Uterus (tissue), 4 donors: ENCODE results near the gene ZDHHC14. TPM values are rescaled to one million over a fixed set of nuclear protein-coding genes. Genes with fewer than 3 reads are reported as not detected.

Source experiments
- DNase-seq, 2 donors: peaks; one replicate each; pipeline ENCODE4 v3.0.0-alpha.2; 2019 to 2020
- H3K27ac ChIP-seq, 2 donors: fragments of 200-600 bp; sonication (generic); 1 replicate in 1 of 2; 2 replicates in 1 of 2; pipeline ENCODE4 v1.5.1; 2016 to 2018
- H3K27me3 ChIP-seq, 2 donors: fragments of 200-600 bp; sonication (generic); one replicate each; pipeline ENCODE4 v1.5.1; 2018 to 2019; ENCODE audit warnings: control low read depth in 1 of 2
- H3K36me3 ChIP-seq, 2 donors: fragments of 200-600 bp; sonication (generic); one replicate each; pipeline ENCODE4 v1.5.1; 2019; ENCODE audit warnings: control low read depth in 1 of 2
- H3K4me1 ChIP-seq, 2 donors: fragments of 200-600 bp; sonication (generic); one replicate each; pipeline ENCODE4 v1.5.1; 2018 to 2019; ENCODE audit warnings: control low read depth in 1 of 2
- H3K4me3 ChIP-seq, 2 donors: fragments of 200-600 bp; sonication (generic); 1 replicate in 1 of 2; 2 replicates in 1 of 2; pipeline ENCODE4 v1.5.1; 2018 to 2019; ENCODE audit warnings: mild to moderate bottlenecking in 1 of 2
- H3K9me3 ChIP-seq, 2 donors: fragments of 200-600 bp; sonication (generic); one replicate each; pipeline ENCODE4 v1.5.1; 2019; ENCODE audit warnings: control low read depth in 1 of 2
- POLR2A ChIP-seq, 2 donors: fragments of 450-650 bp; IDR thresholded peaks; one replicate each; pipeline ENCODE4 v1.6.1; 2016; ENCODE audit warnings: antibody characterized with exemption in 2 of 2, mild to moderate bottlenecking in 1 of 2, moderate library complexity in 1 of 2
- intact Hi-C: fragments of 100-400 bp; cut with DNase I; formaldehyde crosslinking; loops from one replicate; pipeline ENCODE4 v1.15.1; 2023; ENCODE audit warnings: low total_unique reads
- total RNA-seq, 4 donors: library from RNA; depleted of rRNA in 3 of 4; stranded (reverse); fragments of >200 nt in 3 of 4; gene quantifications; one replicate each; pipeline versions ENCODE4 v1.1.0 to v1.2.4, GENCODE V29; 2014 to 2023
- TF ChIP-seq, protein P1 (sequence below), 4 experiments: fragments of 200-600 bp in 2 of 4; fragments of 450-650 bp in 2 of 4; sonication (generic) in 2 of 4; IDR thresholded peaks; one replicate each; pipeline ENCODE4 v1.5.1; 2016 to 2019; ENCODE audit warnings: antibody characterized with exemption in 4 of 4, mild to moderate bottlenecking in 2 of 4, moderate library complexity in 1 of 4
- donor health status: DM: yes; HTN: yes; CAD: no.

ZDHHC14 gene
- total RNA-seq, 4 donors from 2014 or later: 5.6 to 28.3 (median 12.9) TPM

- Histone ChIP-seq H3K36me3 (no peaks in the 10 kb centered on the region), H3K4me3 (no peak overlapping the region), H3K4me1 (no peaks in the 10 kb centered on the region), H3K9me3 (no peaks in the 10 kb centered on the region), H3K27ac (no peak overlapping the region), H3K27me3 (no peaks in the 10 kb centered on the region)
- intact Hi-C loops: no loop called here
- TF ChIP-seq POLR2A (IDR thresholded peaks at IDR 0.05): no peak
- TF ChIP-seq, protein P1, sequence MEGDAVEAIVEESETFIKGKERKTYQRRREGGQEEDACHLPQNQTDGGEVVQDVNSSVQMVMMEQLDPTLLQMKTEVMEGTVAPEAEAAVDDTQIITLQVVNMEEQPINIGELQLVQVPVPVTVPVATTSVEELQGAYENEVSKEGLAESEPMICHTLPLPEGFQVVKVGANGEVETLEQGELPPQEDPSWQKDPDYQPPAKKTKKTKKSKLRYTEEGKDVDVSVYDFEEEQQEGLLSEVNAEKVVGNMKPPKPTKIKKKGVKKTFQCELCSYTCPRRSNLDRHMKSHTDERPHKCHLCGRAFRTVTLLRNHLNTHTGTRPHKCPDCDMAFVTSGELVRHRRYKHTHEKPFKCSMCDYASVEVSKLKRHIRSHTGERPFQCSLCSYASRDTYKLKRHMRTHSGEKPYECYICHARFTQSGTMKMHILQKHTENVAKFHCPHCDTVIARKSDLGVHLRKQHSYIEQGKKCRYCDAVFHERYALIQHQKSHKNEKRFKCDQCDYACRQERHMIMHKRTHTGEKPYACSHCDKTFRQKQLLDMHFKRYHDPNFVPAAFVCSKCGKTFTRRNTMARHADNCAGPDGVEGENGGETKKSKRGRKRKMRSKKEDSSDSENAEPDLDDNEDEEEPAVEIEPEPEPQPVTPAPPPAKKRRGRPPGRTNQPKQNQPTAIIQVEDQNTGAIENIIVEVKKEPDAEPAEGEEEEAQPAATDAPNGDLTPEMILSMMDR (IDR thresholded peaks at IDR 0.05): no peak
- no peak for DNase-seq
These were observed 300.2 kb downstream of the ZDHHC14 start for GRCh38 chr6:157681041-157681650.

DNA sequence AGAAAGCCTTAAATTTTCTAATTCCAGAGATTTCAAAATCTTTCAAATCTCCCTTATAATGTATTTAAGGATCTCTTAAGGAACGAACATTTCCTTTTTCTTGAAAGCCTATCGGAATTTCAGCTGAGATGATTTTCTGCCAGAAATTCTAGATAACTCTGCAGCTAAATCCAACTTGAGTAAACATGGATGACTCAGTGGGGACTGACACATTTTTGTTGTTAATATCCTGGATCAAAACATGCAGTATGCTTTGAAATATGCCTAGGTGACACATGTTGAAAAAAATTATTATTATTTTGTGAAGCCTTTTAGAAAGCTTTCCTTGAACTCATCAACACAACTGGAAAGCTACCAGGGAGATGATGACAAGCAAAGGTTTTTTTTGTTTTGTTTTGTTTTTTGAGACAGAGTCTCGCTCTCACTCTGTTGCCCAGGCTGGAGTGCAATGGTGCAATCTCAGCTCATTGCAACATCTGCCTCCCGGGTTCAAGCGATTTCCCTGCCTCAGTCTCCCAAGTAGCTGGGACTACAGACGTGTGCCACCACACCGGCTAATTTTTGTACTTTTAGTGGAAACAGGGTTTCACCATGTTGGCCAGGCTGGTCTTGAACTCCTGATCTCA is 302.0 kb downstream of the ZDHHC14 start:
- Histone ChIP-seq H3K9me3 (no peaks in the 10 kb centered on the region), H3K4me1 (no peaks in the 10 kb centered on the region), H3K27me3 (no peaks in the 10 kb centered on the region), H3K27ac (peak overlapping the region; percentile 68 to 71), H3K4me3 (no peak overlapping the region), H3K36me3 (no peaks in the 10 kb centered on the region)
- DNase-seq: peak; percentile 45 to 49
- intact Hi-C loops: no loop called here
- TF ChIP-seq, protein P1 (IDR thresholded peaks at IDR 0.05): no peak

DNA sequence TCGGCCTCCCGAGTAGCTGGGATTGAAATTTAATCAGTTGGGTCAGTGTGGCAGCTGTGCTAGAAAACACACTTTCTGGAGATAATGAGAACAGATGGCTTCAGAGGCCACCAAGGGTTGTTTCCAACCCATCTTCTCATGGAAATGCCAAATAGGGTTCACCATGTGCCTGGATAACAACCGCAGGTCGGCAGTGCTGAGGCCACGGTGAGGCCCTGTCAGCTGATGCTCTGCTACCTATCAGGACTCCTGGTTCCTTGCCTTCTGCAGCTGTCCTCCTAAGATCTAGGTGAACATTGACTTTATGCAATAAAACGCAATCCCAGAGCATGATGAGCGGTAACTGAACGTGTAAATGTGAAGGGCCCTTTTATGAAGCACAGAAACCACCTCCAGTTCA is 302.7 kb downstream of the ZDHHC14 start:
- no peaks in the 10 kb centered on the region for H3K27me3 ChIP-seq
- DNase-seq: no peak
- TF ChIP-seq, protein P1 (IDR thresholded peaks at IDR 0.05): no peak
- no peak for TF ChIP-seq POLR2A (IDR thresholded peaks at IDR 0.05)
- intact Hi-C loops: no loop called here
- H3K36me3 ChIP-seq: no peaks in the 10 kb centered on the region
- no peaks in the 10 kb centered on the region for H3K9me3 ChIP-seq
- H3K4me1 ChIP-seq: no peaks in the 10 kb centered on the region
- H3K4me3 ChIP-seq: no peak overlapping the region
- peak overlapping the region; percentile 68 to 71 for H3K27ac ChIP-seq

DNA sequence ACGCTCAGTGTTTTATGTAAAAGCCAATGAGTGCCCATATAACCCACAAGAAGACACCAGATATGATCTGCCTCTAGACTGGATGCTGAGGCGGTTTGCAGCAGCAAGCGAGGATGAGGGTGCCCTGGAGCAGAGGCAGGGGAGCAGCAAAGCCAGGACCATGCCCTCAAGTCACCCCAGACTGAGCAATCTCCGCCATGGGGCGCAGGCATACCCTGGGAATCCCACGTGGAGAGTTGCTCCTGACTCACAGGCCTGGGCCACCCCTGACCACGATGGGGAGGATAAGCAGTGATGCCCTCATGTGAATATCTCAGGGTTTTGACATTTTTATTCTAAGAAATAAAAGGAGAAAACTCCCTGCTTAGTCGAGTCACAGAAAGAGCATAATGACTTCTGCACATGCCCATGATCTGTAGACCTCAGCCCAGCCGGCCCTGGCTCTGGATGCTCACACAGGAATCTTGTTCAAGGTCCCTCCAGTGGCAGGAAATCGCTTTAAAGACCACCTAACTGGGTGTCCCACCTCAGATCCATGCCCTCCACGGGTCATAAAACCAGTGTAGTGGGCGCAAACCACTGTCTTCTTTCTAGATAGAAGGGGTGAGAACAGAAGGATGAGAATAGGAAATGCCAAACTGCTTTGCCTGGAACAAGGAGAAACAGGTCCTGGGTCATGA is 303.8 kb downstream of the ZDHHC14 start:
- Histone ChIP-seq H3K9me3 (no peaks in the 10 kb centered on the region), H3K36me3 (no peaks in the 10 kb centered on the region), H3K27me3 (no peaks in the 10 kb centered on the region), H3K27ac (no peak overlapping the region), H3K4me1 (no peaks in the 10 kb centered on the region), H3K4me3 (no peak overlapping the region)
- no peak for DNase-seq
- no peak for TF ChIP-seq POLR2A (IDR thresholded peaks at IDR 0.05)
- TF ChIP-seq, protein P1 (IDR thresholded peaks at IDR 0.05): no peak
- intact Hi-C loops: no loop called here

DNA sequence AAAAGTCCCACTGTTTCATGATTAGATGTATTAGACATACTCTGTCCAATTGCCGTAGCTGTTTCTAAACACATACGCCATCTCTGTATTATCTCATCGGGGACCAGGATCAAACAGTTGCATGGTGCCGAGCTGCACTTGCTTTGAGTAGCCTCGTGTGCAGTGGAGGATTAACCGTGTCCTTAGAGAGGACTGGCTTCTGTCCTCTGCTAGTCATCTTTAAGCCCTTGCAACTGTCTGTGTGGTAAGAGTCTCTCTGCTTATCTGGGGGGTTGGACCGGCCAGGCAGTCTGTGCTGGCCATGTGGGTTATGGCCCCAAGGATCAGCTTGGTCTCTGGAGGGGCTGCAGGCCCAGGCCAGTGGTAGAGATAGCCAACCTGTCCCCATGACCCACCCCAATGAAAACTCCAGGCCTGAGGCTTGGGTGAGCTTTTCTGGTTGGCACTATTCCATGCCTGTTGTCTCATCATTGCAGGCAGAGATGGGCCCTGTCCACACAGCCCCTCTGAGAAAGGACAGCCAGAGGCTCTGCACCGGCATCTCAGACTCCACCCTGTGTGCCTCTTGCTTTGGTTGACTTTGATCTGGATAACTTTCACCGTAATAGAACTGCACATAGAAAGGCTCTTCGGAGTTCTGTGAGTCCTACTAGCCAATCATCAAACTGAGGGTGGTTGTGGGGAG is 304.7 kb downstream of the ZDHHC14 start:
- H3K9me3 ChIP-seq: no peaks in the 10 kb centered on the region
- H3K4me1 ChIP-seq: no peaks in the 10 kb centered on the region
- H3K27me3 ChIP-seq: no peaks in the 10 kb centered on the region
- TF ChIP-seq, protein P1 (IDR thresholded peaks at IDR 0.05): no peak
- no peak for TF ChIP-seq POLR2A (IDR thresholded peaks at IDR 0.05)
- no peaks in the 10 kb centered on the region for H3K36me3 ChIP-seq
- no peak overlapping the region for H3K4me3 ChIP-seq
- DNase-seq: no peak
- intact Hi-C loops: no loop called here
- no peak overlapping the region for H3K27ac ChIP-seq
